Activated CD4-positive, alpha-beta T cell treated with anti-CD3 and anti-CD28 coated beads, Interleukin-2, amount 50 U/mL, for 24 hours (primary cell): ENCODE measurements around the gene UMOD.

Experiments
- DNase-seq, 2 donors: peaks; one replicate each; pipeline ENCODE4 v3.0.0-alpha.2; 2020; ENCODE audit warnings: low read depth in 1 of 2, low spot score in 1 of 2

Gene UMOD

GRCh38 chr16:20352615-20353014, at the start of gene UMOD:
Gene UMOD (minus strand): TSS chr16:20352715. CDS start chr16:20350737, 1,978 bp downstream.
- DNase-seq, result no peak

- DNase-seq, result no peak
Measured at GRCh38 chr16:20401475-20402016, 49.0 kb upstream of the UMOD start.

GRCh38 chr16:20401066-20401465, 48.6 kb upstream of the UMOD start:
- no peak for DNase-seq

GRCh38 chr16:20399185-20399584, 46.7 kb upstream of the UMOD start:
- DNase-seq, result no peak

- DNase-seq, result no peak
Measured at GRCh38 chr16:20398603-20399002, 46.1 kb upstream of the UMOD start.

- no peak for DNase-seq
Measured at GRCh38 chr16:20397468-20398074, 45.1 kb upstream of the UMOD start.

- DNase-seq, result no peak
Measured at GRCh38 chr16:20396846-20397467, 44.4 kb upstream of the UMOD start.

GRCh38 chr16:20395946-20396345, 43.4 kb upstream of the UMOD start:
- DNase-seq, result no peak

- no peak for DNase-seq
Measured at GRCh38 chr16:20393801-20394577, 41.5 kb upstream of the UMOD start.

GRCh38 chr16:20391045-20391444, 38.5 kb upstream of the UMOD start:
- DNase-seq, result no peak

- DNase-seq, result no peak
Measured at GRCh38 chr16:20388854-20389253, 36.3 kb upstream of the UMOD start.

GRCh38 chr16:20387978-20388377, 35.5 kb upstream of the UMOD start:
- DNase-seq, result no peak

GRCh38 chr16:20385844-20386832, 33.6 kb upstream of the UMOD start:
- DNase-seq, result peak; percentile 13 to 16

GRCh38 chr16:20383106-20384029, 30.9 kb upstream of the UMOD start:
- DNase-seq, result peak; percentile 1 to 40

GRCh38 chr16:20382202-20382948, 29.9 kb upstream of the UMOD start:
- DNase-seq, result no peak

GRCh38 chr16:20380782-20381181, 28.3 kb upstream of the UMOD start:
- no peak for DNase-seq

- DNase-seq, result no peak
Measured at GRCh38 chr16:20377181-20377580, 24.7 kb upstream of the UMOD start.

GRCh38 chr16:20372701-20373100, 20.2 kb upstream of the UMOD start:
- no peak for DNase-seq

GRCh38 chr16:20369452-20370054, 17.0 kb upstream of the UMOD start:
- DNase-seq, result no peak
